GM21619 (cell line): ENCODE data around the gene EVA1C.
"Not testable (repeated sequence)": the region's sequence is repeated elsewhere in the genome, so short reads cannot be mapped to it uniquely, and the experiment has no call there.

Source experiments
- ATAC-seq: cut with Tn5 transposase; IDR thresholded peaks from one replicate; pipeline ENCODE4 v1.9.1; 2021; ENCODE audit not compliant: unreplicated experiment

The EVA1C gene

GRCh38 chr21:32412162-32413014 lies at the start of gene EVA1C:
TSS of gene EVA1C (plus strand) at chr21:32412706. CDS start at chr21:32412854, 148 bp downstream.
- ATAC-seq, result no peak

GRCh38 chr21:32364387-32364786 lies 48.1 kb upstream of the EVA1C start:
- ATAC-seq, result no peak

- no peak for ATAC-seq
These were observed 47.7 kb upstream of the EVA1C start for GRCh38 chr21:32364796-32365195.

- no peak for ATAC-seq
These were observed 46.3 kb upstream of the EVA1C start for GRCh38 chr21:32366191-32366590.

GRCh38 chr21:32367158-32367557 lies 45.3 kb upstream of the EVA1C start:
- no peak for ATAC-seq

GRCh38 chr21:32368386-32368785 lies 44.1 kb upstream of the EVA1C start:
- no peak for ATAC-seq

GRCh38 chr21:32368961-32369360 lies 43.5 kb upstream of the EVA1C start:
- ATAC-seq, result not testable (repeated sequence)

- no peak for ATAC-seq
These were observed 41.3 kb upstream of the EVA1C start for GRCh38 chr21:32370998-32371766.

- no peak for ATAC-seq
These were observed 40.6 kb upstream of the EVA1C start for GRCh38 chr21:32371913-32372314.

GRCh38 chr21:32372755-32373154 lies 39.8 kb upstream of the EVA1C start:
- ATAC-seq, result no peak

- no peak for ATAC-seq
These were observed 35.0 kb upstream of the EVA1C start for GRCh38 chr21:32377506-32377905.

GRCh38 chr21:32377991-32378390 lies 34.5 kb upstream of the EVA1C start:
- ATAC-seq, result no peak

GRCh38 chr21:32378956-32379355 lies 33.5 kb upstream of the EVA1C start:
- ATAC-seq, result no peak

GRCh38 chr21:32380940-32381339 lies 31.6 kb upstream of the EVA1C start:
- ATAC-seq, result no peak

GRCh38 chr21:32381571-32381970 lies 30.9 kb upstream of the EVA1C start:
- no peak for ATAC-seq

- ATAC-seq, result no peak
These were observed 30.3 kb upstream of the EVA1C start for GRCh38 chr21:32382108-32382644.

- ATAC-seq, result no peak
These were observed 28.7 kb upstream of the EVA1C start for GRCh38 chr21:32383812-32384211.

- no peak for ATAC-seq
These were observed 26.2 kb upstream of the EVA1C start for GRCh38 chr21:32386195-32386870.

- no peak for ATAC-seq
These were observed 25.4 kb upstream of the EVA1C start for GRCh38 chr21:32387151-32387550.

GRCh38 chr21:32388306-32388705 lies 24.2 kb upstream of the EVA1C start:
- no peak for ATAC-seq

GRCh38 chr21:32389337-32390015 lies 23.0 kb upstream of the EVA1C start:
- ATAC-seq, result no peak
